Measurements from ENCODE around the gene PHF23.

PHF23 gene

DNA sequence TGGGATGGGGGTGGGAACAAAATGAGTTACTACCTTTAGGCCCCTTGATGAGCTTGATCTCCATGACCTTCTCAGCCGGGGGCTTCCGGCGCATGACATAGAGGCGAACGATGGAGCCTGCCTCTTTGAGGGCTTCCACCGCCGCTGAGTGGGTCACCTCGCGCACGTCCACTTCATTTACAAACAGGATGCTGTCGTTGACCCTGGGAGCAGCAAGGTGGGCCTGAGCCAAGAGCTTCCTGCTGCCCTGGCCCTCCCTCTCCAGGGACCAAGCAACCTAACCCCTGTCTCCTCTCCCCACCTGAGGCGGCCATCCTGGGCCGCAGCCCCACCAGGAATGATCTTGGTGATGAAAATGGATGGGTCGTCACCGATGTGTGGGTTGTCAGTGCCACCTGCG is 35.9 kb downstream of the PHF23 start:
- no peak for DNase-seq (ENCODE audit: low spot score)

DNA sequence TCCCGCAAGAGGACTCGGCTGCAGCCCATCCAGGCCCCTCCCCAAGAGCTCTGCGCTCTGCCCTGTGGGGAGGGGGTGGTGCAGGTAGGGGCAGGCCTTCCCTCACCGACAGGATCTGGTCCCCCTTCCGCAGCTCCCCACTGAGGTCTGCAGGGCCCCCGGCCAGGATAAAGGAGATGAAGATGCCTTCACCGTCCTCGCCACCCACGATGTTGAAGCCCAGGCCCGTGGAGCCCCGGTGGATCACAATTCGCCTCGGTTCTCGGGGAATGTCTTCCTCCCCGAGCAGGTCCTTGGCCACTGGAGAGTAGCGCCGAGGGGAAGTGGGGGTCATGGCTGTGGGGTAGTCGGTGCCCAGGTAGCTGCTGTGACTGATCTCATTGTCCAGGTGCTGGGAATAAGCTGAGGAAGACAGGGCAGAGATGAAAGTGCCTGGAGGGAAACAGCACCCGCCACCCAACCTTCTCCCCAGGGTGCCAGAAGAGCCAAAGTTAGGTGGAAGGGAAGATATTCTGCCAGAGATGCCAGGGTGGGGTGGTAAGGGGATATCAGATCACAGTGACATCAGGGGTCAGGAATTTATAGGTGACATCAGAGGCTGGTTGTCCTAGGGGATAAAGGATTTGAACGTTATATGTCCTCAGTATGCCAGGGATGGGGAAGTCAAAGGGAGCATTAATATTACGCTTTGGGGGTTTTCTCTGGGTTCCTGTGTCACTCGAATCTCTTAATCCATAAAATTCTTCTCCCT is 42.4 kb downstream of the PHF23 start:
- DNase-seq (ENCODE audit: low spot score): no peak

DNA sequence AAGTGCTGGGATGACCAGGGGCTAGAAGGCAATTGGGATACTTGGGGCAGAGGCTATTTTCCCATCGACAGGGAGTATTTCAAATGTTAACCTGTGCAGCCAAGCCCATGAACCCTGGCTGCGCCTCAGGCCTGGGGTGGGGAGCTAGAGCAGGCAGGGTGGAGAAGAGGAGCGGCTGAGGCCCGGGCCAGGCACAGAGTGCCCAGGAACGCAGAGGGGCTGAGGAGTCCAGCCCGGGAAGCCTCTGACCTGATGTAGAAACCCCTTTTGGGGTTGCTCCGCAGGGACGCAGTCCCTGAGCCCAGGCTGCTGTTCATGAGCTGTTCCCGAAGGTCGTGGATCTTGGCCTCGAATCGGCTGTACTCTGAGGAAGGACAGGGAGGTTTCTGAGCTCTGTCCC is 43.3 kb downstream of the PHF23 start:
- DNase-seq (ENCODE audit: low spot score): no peak

GRCh38 chr17:7192271-7192937 is 46.9 kb downstream of the PHF23 start:
- DNase-seq (ENCODE audit: low spot score): no peak

DNA sequence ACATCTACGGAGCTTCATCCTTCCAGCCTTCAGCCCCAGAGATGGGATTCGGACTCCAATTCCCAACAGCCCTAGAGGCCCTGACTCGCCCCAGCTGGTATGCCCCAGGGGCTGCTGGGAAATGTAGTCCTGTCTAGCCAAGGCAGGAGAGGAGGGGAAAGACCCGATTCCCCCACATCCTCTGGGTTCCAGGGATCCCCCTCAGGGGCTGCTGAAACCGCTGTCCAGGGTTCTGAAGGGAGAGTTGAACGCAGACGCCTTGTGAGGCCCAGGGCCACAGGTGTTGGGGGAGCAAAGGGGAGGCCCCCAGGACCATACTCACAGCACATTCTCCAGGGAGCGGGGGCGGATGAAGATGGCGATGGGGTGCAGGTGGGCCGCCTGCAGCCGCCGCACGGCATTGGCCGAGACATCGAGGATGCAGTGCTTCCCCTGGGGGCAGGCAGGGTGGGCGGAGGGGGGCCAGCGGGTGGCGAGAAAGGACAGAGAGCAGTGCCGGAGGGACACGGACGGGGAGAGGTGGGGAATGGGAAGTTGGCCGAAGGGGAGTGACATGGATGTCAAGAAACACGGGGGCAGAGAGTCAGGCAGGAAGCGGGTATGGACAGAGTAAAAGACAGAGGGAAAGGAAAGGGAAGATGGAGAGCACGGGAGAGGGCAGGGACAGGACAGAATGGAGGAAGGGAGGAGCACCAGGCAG is 47.5 kb downstream of the PHF23 start:
- no peak for DNase-seq (ENCODE audit: low spot score)

- DNase-seq (ENCODE audit: low spot score): no peak
These were observed 48.2 kb downstream of the PHF23 start for GRCh38 chr17:7191069-7191468.

DNA sequence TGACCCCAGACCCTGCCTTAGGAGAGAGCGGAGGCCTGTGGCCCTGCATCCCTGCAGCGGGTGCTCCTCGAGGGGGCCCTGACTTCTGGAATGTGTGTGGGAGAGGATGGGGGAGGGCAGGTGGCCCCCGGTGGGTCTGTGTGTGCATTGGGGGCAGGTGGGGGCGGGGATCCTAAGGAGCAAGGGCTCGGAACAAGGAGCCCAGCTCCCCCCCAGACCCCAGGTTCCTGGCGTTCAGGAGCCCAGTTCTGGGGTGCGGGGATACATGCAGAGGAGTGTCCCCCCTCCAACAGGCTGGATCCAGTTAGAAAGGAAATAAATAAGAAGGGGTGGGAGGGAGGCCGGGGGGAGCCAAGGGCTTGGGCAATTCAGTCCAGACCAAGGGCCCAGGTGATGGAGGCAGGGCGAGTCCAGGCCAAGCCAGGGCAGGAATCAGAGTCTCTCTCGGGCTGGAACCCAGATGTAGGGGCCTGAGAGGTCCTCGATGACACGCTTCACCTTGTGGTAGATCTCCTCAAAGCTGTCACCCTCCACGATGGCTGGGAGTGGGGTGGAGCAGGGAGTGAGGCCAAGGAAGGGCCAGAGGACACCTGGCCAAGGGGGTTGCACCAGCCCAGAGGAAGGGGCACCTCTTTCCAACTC is 48.9 kb downstream of the PHF23 start:
- DNase-seq (ENCODE audit: low spot score): no peak

- DNase-seq (ENCODE audit: low spot score): no peak
These were observed 53.0 kb downstream of the PHF23 start for GRCh38 chr17:7186241-7186640.

All from putamen (tissue), 1 donor.